ENCODE results near the gene RP2.

- TF ChIP-seq, protein P1, sequence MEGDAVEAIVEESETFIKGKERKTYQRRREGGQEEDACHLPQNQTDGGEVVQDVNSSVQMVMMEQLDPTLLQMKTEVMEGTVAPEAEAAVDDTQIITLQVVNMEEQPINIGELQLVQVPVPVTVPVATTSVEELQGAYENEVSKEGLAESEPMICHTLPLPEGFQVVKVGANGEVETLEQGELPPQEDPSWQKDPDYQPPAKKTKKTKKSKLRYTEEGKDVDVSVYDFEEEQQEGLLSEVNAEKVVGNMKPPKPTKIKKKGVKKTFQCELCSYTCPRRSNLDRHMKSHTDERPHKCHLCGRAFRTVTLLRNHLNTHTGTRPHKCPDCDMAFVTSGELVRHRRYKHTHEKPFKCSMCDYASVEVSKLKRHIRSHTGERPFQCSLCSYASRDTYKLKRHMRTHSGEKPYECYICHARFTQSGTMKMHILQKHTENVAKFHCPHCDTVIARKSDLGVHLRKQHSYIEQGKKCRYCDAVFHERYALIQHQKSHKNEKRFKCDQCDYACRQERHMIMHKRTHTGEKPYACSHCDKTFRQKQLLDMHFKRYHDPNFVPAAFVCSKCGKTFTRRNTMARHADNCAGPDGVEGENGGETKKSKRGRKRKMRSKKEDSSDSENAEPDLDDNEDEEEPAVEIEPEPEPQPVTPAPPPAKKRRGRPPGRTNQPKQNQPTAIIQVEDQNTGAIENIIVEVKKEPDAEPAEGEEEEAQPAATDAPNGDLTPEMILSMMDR (IDR thresholded peaks at IDR 0.05), result no peak
- TF ChIP-seq POLR2A (IDR thresholded peaks at IDR 0.05) (no peak), POLR2AphosphoS5 (IDR thresholded peaks at IDR 0.05; ENCODE audit: insufficient read depth in 1 of 2, low read depth in 1 of 2) (no peak)
Measured at GRCh38 chrX:46873746-46874145, 36.9 kb downstream of the RP2 start.
